GM18526 (cell line): ENCODE data around the gene CLDND2.

Experiments used
- POLR2A ChIP-seq: IDR thresholded peaks from 3 replicates; pipeline ENCODE4 v1.6.1; 2011; ENCODE audit not compliant: insufficient read length; ENCODE audit errors: extremely low read depth

CLDND2 gene

DNA sequence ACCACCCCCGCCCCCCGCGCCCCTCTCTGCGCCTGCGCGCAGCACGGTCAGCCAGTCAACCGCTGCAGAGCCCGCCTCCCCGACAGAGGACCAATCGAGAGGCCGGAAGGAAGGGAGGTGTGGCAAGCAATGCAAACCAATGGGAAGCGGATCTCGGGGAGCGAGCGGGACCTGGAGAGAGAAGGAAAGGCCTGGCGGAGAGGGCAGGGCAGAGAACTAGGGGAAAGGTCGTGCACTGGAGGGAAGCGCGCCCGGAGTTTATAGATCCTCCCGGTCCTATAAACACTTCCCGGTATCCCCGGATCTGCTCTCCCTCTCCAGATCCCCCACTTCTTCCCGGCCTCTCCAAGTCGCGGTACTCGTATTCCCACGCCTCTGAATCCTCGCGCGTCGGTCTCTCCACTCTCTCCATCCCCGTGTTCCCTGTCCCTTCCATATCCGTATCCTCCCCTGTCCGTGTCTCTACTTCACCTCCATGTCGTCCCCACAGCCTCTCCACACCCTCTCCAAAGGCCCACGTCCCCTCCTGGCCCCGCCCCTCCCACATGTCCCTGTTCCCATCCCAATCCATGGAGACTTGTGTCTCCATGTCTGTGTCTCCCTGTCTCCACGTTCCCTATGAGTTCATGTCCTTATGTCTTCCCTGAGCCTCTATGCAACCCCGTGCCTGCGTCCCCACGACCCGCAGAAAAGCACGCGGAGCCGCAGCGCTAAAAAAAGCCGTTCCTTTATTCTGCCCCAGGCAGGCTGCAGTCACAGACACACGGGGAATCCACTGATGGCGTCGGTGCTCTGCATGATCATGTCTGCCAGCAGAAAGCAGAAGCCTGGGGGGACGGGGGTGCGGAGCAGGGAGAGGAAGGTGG is 2.2 kb downstream of the CLDND2 start:
- peak; percentile 75 for TF ChIP-seq POLR2A

DNA sequence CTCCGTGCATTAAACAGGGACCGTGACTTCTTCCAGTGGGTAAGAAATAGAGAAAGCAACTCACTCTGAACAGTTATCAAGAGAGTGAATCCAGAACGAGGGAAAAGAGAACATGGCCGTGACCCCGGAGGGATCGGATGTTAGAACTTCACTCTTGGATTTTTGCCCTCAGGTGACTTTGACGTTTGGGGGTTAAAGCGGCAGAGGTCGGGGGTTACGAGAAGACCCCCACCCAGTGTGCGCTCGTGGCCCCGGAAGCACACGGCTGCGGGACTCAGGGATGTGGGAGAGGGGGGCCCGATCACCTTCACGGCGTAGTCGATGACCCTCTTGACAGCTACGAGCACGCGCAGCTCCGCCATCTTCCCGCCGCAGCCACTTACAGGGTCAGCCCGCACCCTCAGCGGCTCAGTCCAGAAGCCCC is 2.8 kb downstream of the CLDND2 start, which contains the start of gene ETFB:
Gene ETFB, minus strand, starts transcription at position 424 of the 424 bp plus-strand sequence. Its CDS starts 62 bp downstream, at position 362.
- TF ChIP-seq POLR2A = peak; percentile 65

DNA sequence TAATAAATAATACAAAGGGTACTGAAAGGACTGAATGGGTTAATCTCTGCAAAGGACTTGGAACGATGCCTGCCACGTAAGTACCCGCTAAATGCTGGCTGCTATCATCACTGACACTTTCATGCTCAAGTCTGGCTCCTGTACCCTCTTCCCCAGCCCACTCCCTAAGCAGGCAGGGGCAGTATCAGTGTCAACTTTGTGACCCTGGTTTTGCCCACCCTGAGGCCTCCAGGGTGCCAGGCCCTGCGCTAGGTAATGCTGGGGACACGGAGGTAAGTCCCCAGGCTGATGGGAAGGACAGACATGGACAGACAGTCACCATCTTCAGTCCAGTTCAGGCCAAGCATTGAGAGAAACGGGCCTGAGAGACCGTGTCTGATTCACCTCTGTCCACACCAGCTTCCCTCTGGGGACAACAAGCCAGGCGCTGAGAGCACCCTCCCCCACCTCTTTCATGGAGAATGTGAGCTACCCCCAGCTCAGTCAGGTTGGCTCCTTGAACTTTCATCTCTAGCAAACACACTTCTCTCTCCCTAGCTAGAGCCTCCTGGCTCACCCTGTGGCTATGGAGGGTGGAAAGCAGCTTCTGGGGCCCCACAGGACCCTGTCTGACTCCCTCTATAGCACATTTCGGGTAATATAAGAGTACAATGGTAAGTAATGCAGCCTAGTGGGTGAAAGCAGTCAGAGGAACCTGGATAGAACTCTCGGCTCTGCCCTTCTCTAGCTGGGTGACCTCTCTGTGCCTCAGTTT is 3.4 kb downstream of the CLDND2 start:
- TF ChIP-seq POLR2A = no peak

DNA sequence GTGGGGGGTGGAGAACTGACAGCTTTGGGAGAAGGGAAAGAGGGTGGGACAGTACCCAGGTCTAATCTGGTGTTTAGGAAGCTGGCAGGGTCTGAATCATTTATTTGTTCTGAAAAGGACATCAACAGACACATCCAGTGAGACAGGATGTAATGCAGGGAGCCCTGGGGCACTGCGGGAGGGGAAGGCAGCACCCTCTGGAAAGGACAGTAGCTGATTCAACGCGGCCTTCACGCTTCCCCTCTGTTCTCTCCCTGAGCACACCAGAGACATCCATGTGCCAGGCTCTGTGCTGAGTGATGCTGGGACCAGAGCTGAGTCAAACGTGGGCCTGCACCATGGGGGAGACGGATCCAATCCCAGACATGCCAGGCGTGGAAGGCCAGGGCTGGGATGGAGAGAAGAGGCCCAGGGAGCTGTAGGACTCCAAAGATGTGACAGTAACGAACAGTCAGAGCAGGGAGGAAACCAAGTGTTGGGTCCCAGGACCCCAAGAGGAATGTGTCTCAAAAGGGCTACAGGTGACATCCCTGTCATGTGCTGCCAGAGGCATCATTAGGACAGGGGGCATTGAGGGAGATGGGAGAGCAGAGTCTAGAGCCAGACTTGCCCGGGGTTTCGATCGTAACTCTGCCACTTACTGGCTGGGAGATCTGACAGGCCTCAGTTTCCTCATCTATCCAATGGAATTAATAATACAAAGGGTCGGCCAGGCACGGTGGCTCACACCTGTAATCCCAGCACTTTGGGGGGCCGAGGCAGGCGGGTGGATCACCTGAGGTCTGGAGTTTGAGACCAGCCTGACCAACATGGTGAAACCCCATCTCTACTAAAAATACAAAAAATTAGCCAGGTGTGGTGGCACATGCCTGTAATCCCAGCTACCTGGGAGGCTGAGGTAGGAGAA is 4.3 kb downstream of the CLDND2 start:
- no peak for TF ChIP-seq POLR2A

DNA sequence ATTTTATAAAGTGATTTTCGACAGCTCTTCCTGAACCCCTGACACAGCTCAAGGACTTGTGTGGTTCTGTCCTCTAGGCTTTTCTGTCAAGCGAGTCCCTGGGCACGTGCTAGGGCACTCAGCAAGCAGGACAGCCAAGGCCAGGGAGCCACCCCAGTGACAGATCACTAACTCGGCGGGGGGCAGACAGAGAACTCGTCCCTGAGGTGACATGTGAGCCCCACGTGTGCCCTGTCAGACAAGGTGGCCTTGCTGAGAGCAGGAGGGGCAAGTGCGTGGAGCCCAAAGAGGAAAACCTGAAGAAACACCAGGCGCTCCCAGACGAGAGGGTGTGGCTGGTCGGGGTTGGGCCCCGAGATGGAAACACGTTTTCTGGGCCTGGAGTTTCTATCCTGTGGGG is 7.6 kb downstream of the CLDND2 start:
- no peak for TF ChIP-seq POLR2A

DNA sequence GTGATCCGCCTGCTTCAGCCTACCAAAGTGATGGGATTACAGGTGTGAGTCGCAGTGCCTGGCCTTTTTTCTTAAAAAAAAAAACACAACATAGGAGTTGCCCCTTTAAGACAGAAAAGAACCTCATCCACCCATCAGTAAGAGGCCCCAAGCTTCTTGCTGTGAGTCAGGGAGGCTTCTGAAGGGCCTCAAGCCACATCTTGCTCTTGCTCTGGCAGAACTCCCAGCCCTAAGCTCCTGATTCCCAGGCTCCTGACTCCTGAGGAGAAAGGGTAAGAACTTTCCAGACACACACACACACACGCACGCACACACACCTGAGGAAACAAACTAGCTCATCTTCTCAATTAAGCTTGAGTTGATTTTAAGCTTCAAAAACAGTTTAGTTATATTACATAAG is 9.5 kb downstream of the CLDND2 start:
- TF ChIP-seq POLR2A = no peak

DNA sequence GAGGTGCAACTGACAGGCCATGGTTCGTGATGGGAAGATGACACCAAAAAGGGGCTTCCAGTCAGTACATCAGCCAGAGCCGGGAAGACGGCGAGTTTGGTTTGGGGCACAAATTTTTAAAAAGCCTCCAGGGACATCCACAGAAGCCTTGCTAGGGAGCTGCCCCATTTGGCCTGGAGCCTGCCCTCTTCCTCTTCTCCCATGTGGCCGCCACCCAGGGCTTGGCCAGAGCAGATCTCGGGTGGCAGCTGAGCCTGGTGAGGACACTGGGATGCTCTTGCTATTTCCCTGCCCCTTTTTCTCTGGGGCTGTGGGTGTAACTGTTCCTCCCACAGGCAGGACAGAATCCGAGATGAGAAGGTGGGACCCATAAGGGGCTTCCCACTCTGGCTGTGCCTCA is 10.9 kb downstream of the CLDND2 start:
- no peak for TF ChIP-seq POLR2A

DNA sequence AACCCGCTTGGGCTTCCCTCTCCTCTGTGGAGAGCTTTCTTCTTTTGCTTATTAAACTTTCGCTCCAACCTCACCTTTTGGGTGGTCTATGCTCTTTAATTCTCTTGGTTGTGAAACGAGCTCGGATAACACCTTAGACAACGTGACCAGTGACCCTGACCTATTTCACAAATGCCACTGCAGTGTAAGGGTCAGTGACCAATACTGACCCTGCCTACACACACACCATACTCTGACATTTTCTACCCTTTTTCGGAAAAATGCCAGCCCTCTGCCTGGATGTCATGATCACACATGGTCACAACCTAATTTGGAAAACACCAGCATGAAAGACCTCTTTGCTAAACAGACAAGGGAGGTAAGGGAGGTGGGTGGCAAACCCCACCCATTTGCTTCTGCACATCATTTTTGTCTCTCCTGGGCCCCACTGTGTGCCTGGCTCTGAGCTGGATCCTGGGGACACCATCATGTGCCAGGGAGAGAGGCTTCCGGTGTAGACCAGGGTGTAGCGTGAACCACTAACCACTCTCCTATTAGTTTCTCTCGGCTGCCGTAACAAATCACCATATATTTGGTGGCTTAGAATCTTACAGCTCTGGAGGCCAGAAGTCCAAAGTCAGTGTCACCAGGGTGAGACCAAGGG is 12.5 kb downstream of the CLDND2 start:
- TF ChIP-seq POLR2A = no peak

DNA sequence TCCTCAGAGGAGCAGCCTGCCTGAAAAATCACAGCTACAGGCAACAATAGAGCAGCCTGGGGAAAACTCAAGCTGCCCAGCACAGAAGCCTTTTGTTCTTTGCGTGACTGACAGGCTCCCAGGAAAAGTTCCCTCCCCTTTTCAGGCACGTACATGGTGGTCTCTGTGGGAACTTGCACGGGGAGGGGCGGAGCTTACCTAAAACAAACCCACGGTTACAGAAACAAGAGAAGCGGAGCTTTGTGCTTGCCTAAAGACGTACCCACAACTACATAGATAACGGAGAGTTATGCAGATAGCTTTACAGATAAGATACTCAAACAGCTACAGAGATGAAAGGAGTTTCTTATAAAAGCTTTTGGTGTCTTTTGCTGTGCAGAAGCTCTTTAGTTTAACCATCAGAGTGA is 14.1 kb downstream of the CLDND2 start:
- no peak for TF ChIP-seq POLR2A

DNA sequence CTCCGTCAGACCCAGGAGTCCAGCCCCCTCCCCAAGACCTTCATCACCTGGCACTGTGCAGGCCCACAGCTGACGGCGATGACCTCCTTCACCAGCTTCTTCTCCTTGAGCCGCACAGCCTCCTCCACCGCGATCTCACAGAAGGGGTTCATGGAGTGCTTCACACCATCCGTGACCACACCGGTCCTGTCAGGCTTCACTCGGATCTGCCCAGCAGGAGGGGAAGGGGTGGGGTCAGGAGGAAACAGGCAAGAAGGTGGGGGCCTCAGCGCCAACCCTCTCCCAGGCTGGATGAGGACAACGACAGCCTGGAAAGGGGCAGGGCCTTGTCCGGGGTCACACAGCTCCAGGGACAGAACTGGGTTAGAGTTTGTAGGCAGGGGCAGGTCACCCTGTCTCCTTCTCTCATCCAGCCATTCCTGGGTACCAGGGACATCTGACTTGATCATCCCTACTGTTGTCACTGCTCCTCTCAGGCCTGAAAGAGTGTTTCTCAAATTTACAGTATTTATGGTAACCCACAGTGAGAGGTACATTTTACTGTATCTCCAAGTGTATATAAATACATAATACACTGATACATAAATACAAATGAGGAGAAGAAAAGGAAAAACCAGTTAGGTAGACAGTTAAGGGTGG is 14.6 kb downstream of the CLDND2 start:
- no peak for TF ChIP-seq POLR2A

DNA sequence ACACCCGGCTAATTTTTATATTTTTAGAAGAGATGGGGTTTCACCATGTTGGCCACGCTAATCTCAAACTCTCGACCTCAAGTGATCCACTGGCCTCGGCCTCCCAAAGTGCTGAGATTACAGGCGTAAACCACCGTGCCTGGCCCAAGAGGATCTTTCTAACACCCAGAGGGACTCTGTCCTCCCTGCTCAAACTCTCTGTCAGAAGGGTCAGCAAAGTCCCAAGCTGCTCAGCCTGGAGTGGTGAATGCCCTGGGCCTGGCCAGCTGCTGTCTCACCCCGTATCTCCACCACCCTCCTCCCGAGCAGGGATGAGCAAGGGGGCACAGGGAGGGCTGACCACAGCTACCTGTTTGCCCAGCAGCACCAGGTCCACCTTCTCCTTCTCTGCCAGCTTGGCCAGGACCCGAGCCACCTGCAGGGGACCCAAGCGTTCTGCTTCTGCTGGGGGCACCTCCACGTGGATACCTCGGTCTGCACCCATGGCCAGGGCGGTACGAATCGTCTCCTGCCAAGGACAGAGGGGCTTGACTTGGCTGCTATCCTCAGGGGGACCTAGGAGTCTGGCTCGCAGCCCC is 15.9 kb downstream of the CLDND2 start:
- no peak for TF ChIP-seq POLR2A

DNA sequence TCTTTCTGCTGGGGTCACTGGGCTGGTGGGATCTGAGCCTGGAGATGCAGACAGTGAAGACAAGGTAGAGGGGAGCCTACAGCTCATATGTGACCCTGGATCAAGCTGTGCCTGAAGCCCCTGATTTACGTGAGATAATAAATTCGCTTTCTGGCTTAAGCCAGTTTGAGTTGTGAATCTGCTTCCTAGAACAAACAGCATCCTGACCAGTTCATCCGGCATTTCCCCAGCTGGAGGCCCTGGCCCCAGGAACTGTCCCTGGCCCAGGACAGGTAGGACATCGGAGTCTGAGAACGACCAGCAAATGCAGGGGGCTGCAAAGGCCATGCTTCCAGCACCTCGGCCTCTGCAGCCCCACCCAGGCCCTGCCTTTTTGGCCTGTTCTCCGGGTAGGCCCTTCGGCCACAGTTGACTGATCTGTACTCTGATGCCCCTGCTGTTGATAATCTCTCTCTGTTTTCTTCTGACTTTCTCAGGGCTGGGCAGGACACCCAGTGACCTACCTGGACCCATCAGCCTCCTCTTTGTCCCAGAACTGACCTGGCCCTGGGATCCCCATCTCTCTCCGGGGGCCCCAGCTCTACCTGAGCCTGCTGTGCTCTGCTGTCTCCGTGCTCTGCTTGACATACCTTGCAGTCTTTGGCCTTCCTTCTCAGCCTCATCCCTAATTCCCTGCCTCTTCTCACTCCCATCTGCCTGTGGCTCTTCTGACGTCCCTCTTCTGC is 17.4 kb downstream of the CLDND2 start:
- TF ChIP-seq POLR2A = no peak

DNA sequence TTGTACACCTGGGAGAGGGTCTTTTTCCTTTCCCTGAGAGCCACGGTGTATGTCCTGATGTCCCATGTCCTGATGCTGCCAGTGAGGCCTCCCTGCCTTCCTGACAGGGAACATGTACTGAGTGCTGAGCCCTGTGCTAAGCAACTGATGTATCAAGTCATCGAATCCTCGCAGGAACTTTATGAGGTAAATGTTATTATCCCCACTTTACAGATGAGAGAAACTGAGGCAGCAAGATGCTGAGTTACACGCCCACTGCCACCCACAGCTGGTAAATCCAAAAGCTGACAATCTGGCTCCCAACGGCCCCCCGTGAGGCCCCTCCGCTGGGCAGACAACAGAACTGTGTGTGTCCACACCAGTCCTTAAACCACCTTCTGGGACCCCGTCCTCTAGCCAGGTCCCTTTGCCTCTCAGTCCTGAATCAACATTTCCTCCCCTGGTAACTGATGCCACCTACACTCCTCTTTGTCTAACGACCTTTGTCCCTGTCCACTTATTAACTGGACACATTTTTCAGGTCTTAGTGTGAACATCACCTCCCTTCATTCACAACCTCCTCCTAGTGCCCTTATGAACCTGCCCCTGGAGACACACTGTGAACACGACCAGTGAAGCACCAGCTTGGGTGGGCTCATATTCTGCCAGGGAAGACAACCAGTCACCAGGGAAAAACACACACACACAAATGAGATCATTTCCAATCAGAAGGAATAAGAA is 21.4 kb downstream of the CLDND2 start:
- no peak for TF ChIP-seq POLR2A
